ENCODE results near the gene ADSS1.

GRCh38 chr14:104692261-104692938 is 31.6 kb upstream of the ADSS1 start:
- no peak for TF ChIP-seq POLR2AphosphoS5 (IDR thresholded peaks at IDR 0.05)
- TF ChIP-seq CTCF (IDR thresholded peaks at IDR 0.05), result no peak
